ENCODE results near the gene SLC35G3.
"Not testable (repeated sequence)": the region's sequence is repeated elsewhere in the genome, so short reads cannot be mapped to it uniquely, and the experiment has no call there.

The SLC35G3 gene

GRCh38 chr17:35164716-35165115 lies 29.5 kb downstream of the SLC35G3 start:
- no peak for TF ChIP-seq POLR2A (IDR thresholded peaks at IDR 0.05; ENCODE audit: low read length)
- TF ChIP-seq GATA1 (IDR thresholded peaks at IDR 0.05; ENCODE audit: low read depth, low read length): no peak
- DNase-seq: no peak

GRCh38 chr17:35163886-35164285 lies 30.3 kb downstream of the SLC35G3 start:
- no peak for DNase-seq
- TF ChIP-seq GATA1 (IDR thresholded peaks at IDR 0.05; ENCODE audit: low read depth, low read length): no peak
- TF ChIP-seq POLR2A (IDR thresholded peaks at IDR 0.05; ENCODE audit: low read length): no peak

- TF ChIP-seq POLR2A (IDR thresholded peaks at IDR 0.05; ENCODE audit: low read length): no peak
- TF ChIP-seq GATA1 (IDR thresholded peaks at IDR 0.05; ENCODE audit: low read depth, low read length): no peak
- DNase-seq: no peak
Observed at GRCh38 chr17:35162755-35163154, 31.4 kb downstream of the SLC35G3 start.

- TF ChIP-seq POLR2A (IDR thresholded peaks at IDR 0.05; ENCODE audit: low read length): no peak
- no peak for TF ChIP-seq GATA1 (IDR thresholded peaks at IDR 0.05; ENCODE audit: low read depth, low read length)
- DNase-seq: peak in 1 of 2 experiments; percentile 17
Observed at GRCh38 chr17:35161281-35161761, 32.9 kb downstream of the SLC35G3 start.

- TF ChIP-seq GATA1 (IDR thresholded peaks at IDR 0.05; ENCODE audit: low read depth, low read length): no peak
- TF ChIP-seq POLR2A (IDR thresholded peaks at IDR 0.05; ENCODE audit: low read length): no peak
- no peak for DNase-seq
Observed at GRCh38 chr17:35160354-35161201, 33.6 kb downstream of the SLC35G3 start.

GRCh38 chr17:35159940-35160339 lies 34.3 kb downstream of the SLC35G3 start:
- TF ChIP-seq GATA1 (IDR thresholded peaks at IDR 0.05; ENCODE audit: low read depth, low read length) (no peak), POLR2A (IDR thresholded peaks at IDR 0.05; ENCODE audit: low read length) (no peak)
- DNase-seq: no peak

GRCh38 chr17:35155246-35155645 lies 38.9 kb downstream of the SLC35G3 start:
- TF ChIP-seq POLR2A (IDR thresholded peaks at IDR 0.05; ENCODE audit: low read length) (no peak), GATA1 (IDR thresholded peaks at IDR 0.05; ENCODE audit: low read depth, low read length) (no peak)
- DNase-seq: no peak

GRCh38 chr17:35154196-35155165 lies 39.7 kb downstream of the SLC35G3 start:
- TF ChIP-seq POLR2A (IDR thresholded peaks at IDR 0.05; ENCODE audit: low read length) (no peak), GATA1 (IDR thresholded peaks at IDR 0.05; ENCODE audit: low read depth, low read length) (no peak)
- no peak for DNase-seq

GRCh38 chr17:35152421-35153140 lies 41.6 kb downstream of the SLC35G3 start:
- TF ChIP-seq POLR2A (IDR thresholded peaks at IDR 0.05; ENCODE audit: low read length) (no peak), GATA1 (IDR thresholded peaks at IDR 0.05; ENCODE audit: low read depth, low read length) (no peak)
- DNase-seq: no peak

GRCh38 chr17:35151080-35151479 lies 43.1 kb downstream of the SLC35G3 start:
- not testable (repeated sequence) for DNase-seq

- TF ChIP-seq POLR2A (IDR thresholded peaks at IDR 0.05; ENCODE audit: low read length) (no peak), GATA1 (IDR thresholded peaks at IDR 0.05; ENCODE audit: low read depth, low read length) (no peak)
- DNase-seq: no peak
Observed at GRCh38 chr17:35149941-35150340, 44.3 kb downstream of the SLC35G3 start.

- TF ChIP-seq POLR2A (IDR thresholded peaks at IDR 0.05; ENCODE audit: low read length): no peak
- TF ChIP-seq GATA1 (IDR thresholded peaks at IDR 0.05; ENCODE audit: low read depth, low read length): no peak
- DNase-seq: no peak
Observed at GRCh38 chr17:35148144-35148543, 46.0 kb downstream of the SLC35G3 start.

GRCh38 chr17:35147375-35147905 lies 46.8 kb downstream of the SLC35G3 start, which contains the start of gene UNC45B:
UNC45B (plus strand) TSS chr17:35147817; CDS start chr17:35148264, 447 bp downstream.
- no peak for DNase-seq

More at GRCh38 chr17:35147375-35147905, 46.8 kb downstream of the SLC35G3 start, which contains the start of gene UNC45B:
- TF ChIP-seq POLR2A (IDR thresholded peaks at IDR 0.05; ENCODE audit: low read length): no peak
- TF ChIP-seq GATA1 (IDR thresholded peaks at IDR 0.05; ENCODE audit: low read depth, low read length): no peak
